Neural cell (in vitro differentiated cells): ENCODE measurements around the gene FAM167B. TPM values are rescaled to one million over a fixed set of nuclear protein-coding genes. Genes with fewer than 3 reads are reported as not detected.

Experiments used
- H2AFZ ChIP-seq: fragments of 200-600, 300-800 bp; sonication (generic), shearing (Covaris generic); 2 replicates; pipeline ENCODE4 v1.6.0; 2014; ENCODE audit warnings: low read depth, mild to moderate bottlenecking, antibody characterized with exemption, low read length, moderate library complexity
- H3F3A ChIP-seq: fragments of 200-600 bp; shearing (Covaris generic); 2 replicates; pipeline ENCODE4 v1.6.1; 2016; ENCODE audit warnings: mild to moderate bottlenecking, moderate library complexity, mixed read lengths, antibody characterized with exemption, low read length; ENCODE audit not compliant: insufficient read depth, poor library complexity, severe bottlenecking
- H3K27ac ChIP-seq: fragments of 200-600, 300-800 bp; sonication (generic), shearing (Covaris generic); 2 replicates; pipeline ENCODE4 v1.5.1; 2014; ENCODE audit warnings: mild to moderate bottlenecking, low read length, moderate library complexity
- H3K27me3 ChIP-seq: fragments of 300-800, 200-600 bp; sonication (generic), shearing (Covaris generic); 2 replicates; pipeline ENCODE4 v1.6.0; 2014; ENCODE audit warnings: mild to moderate bottlenecking, low read depth, low read length, moderate library complexity; ENCODE audit not compliant: insufficient read depth
- H3K36me3 ChIP-seq: fragments of 300-800, 200-600 bp; sonication (generic), shearing (Covaris generic); 2 replicates; pipeline ENCODE4 v1.5.1; 2014; ENCODE audit warnings: mild to moderate bottlenecking, antibody characterized with exemption, low read length, moderate library complexity; ENCODE audit not compliant: insufficient read depth
- H3K4me2 ChIP-seq: fragments of 300-800, 200-600 bp; sonication (generic), shearing (Covaris generic); 2 replicates; pipeline ENCODE4 v1.6.0; 2014; ENCODE audit warnings: mild to moderate bottlenecking, low read length
- H3K4me3 ChIP-seq: fragments of 300-800, 200-600 bp; sonication (generic), shearing (Covaris generic); 2 replicates; pipeline ENCODE4 v1.5.1; 2014; ENCODE audit warnings: mild to moderate bottlenecking, low read length, moderate library complexity
- H3K79me2 ChIP-seq: fragments of 200-600 bp; shearing (Covaris generic); replicated peaks from 2 replicates; pipeline ENCODE4 v1.6.0; 2014; ENCODE audit warnings: mild to moderate bottlenecking, low read length, moderate library complexity; ENCODE audit not compliant: insufficient read depth
- H3K9ac ChIP-seq: fragments of 300-800, 200-600 bp; sonication (generic), shearing (Covaris generic); 2 replicates; pipeline ENCODE4 v1.6.1; 2016; ENCODE audit warnings: mild to moderate bottlenecking, low read length, mixed read lengths
- H3K9me2 ChIP-seq: fragments of 200-600 bp; shearing (Covaris generic); 2 replicates; pipeline ENCODE4 v1.6.1; 2016; ENCODE audit warnings: mild to moderate bottlenecking, low read length, mixed read lengths; ENCODE audit not compliant: insufficient read depth
- H3K9me3 ChIP-seq: fragments of 200-600, 300-800 bp; sonication (generic), shearing (Covaris generic); 2 replicates; pipeline ENCODE4 v1.6.1; 2016; ENCODE audit warnings: mild to moderate bottlenecking, mixed run types, low read length, moderate library complexity, mixed read lengths
- H4K20me1 ChIP-seq: fragments of 200-600 bp; shearing (Covaris generic); 2 replicates; pipeline ENCODE4 v1.6.1; 2016; ENCODE audit warnings: mild to moderate bottlenecking, mixed run types; ENCODE audit not compliant: insufficient read depth
- EP300 ChIP-seq: fragments of 450-650 bp; conservative IDR thresholded peaks from 2 replicates; pipeline ENCODE4 v1.6.1; 2014; ENCODE audit warnings: antibody characterized with exemption, mild to moderate bottlenecking, moderate library complexity; ENCODE audit not compliant: poor library complexity, severe bottlenecking
- POLR2AphosphoS5 ChIP-seq: IDR thresholded peaks from 2 replicates; pipeline ENCODE4 v1.6.1; 2012
- RAD21 ChIP-seq: fragments of 450-650 bp; conservative IDR thresholded peaks from 2 replicates; pipeline ENCODE4 v1.6.1; 2014; ENCODE audit warnings: antibody characterized with exemption, mild to moderate bottlenecking, moderate library complexity
- SMC3 ChIP-seq: fragments of 450-650 bp; conservative IDR thresholded peaks from 2 replicates; pipeline ENCODE4 v1.6.1; 2014; ENCODE audit warnings: antibody characterized with exemption, mild to moderate bottlenecking, moderate library complexity; ENCODE audit not compliant: poor library complexity
- TAF1 ChIP-seq: IDR thresholded peaks from 2 replicates; pipeline ENCODE4 v1.6.1; 2012; ENCODE audit warnings: low read depth
- polyA plus RNA-seq: library from polyadenylated mRNA; depleted of rRNA; stranded (reverse); fragments of >200 nt; gene quantifications from 2 replicates; pipeline ENCODE4 v1.2.3, GENCODE V29; 2014
- TF ChIP-seq, protein P1 (sequence below): IDR thresholded peaks from 2 replicates; pipeline ENCODE4 v1.6.1; 2012; ENCODE audit warnings: borderline replicate concordance

Gene FAM167B
- polyA plus RNA-seq, 1 donor from 2014 or later, result not detected

DNA sequence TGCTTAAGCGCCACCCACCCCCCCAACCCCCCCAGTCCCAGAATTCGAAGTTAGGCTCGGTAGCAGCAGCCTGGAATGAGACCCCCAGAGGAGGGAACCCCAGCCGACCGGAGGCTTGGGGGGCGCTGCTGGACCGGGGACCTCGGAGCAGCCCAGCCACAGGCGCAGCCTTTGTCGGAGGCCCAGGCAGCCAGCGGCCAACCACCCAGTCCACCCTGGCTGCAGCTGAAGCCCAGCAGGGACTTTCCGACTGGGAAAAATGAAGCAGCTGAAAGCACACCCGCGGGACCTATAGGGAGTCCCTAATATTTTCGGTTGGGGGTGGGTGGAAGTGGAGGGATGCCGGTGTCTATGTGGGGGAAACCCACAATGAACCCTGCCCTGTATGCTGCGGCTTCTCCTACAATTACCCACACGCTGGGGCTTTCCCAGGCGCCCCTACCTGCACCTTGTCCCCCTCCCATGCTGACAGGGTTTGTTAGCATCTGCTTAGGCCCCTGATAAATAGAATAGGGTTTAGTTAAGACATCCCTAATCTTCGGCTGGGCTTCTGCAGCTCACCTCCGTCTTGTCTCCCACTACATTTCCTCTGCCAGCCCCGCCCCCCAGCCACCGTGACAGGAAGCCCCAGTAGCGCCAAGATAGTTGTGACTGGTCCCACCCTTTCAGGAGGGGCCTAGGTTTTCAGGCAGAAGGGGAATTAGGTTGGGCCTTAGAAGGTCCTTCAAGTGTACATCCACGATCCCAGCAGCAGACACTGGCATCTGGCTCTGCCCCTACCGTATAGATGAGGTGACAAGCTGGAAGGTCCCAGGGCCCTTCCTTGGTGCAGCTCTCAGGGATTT is 45.8 kb upstream of the FAM167B start:
- peak overlapping the region; percentile 94 for H3K9ac ChIP-seq
- H3K9me2 ChIP-seq, result no peaks in the 10 kb centered on the region
- no peaks in the 10 kb centered on the region for H4K20me1 ChIP-seq
- H3K27me3 ChIP-seq, result no peaks in the 10 kb centered on the region
- peak overlapping the region; percentile 98 for H3K27ac ChIP-seq
- no peaks in the 10 kb centered on the region for H3F3A ChIP-seq
- H3K9me3 ChIP-seq, result no peaks in the 10 kb centered on the region
- H3K36me3 ChIP-seq, result no peaks in the 10 kb centered on the region
- TF ChIP-seq, protein P1, sequence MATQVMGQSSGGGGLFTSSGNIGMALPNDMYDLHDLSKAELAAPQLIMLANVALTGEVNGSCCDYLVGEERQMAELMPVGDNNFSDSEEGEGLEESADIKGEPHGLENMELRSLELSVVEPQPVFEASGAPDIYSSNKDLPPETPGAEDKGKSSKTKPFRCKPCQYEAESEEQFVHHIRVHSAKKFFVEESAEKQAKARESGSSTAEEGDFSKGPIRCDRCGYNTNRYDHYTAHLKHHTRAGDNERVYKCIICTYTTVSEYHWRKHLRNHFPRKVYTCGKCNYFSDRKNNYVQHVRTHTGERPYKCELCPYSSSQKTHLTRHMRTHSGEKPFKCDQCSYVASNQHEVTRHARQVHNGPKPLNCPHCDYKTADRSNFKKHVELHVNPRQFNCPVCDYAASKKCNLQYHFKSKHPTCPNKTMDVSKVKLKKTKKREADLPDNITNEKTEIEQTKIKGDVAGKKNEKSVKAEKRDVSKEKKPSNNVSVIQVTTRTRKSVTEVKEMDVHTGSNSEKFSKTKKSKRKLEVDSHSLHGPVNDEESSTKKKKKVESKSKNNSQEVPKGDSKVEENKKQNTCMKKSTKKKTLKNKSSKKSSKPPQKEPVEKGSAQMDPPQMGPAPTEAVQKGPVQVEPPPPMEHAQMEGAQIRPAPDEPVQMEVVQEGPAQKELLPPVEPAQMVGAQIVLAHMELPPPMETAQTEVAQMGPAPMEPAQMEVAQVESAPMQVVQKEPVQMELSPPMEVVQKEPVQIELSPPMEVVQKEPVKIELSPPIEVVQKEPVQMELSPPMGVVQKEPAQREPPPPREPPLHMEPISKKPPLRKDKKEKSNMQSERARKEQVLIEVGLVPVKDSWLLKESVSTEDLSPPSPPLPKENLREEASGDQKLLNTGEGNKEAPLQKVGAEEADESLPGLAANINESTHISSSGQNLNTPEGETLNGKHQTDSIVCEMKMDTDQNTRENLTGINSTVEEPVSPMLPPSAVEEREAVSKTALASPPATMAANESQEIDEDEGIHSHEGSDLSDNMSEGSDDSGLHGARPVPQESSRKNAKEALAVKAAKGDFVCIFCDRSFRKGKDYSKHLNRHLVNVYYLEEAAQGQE, result peak; percentile 32
- no peak for TF ChIP-seq EP300
- no peak for TF ChIP-seq SMC3
- H3K79me2 ChIP-seq, result peaks cover 4% of the 10 kb centered on the region
- peak overlapping the region; percentile 91 for H3K4me2 ChIP-seq
- H2AFZ ChIP-seq, result peak overlapping the region; percentile 56
- H3K4me3 ChIP-seq, result peak overlapping the region; percentile 86

DNA sequence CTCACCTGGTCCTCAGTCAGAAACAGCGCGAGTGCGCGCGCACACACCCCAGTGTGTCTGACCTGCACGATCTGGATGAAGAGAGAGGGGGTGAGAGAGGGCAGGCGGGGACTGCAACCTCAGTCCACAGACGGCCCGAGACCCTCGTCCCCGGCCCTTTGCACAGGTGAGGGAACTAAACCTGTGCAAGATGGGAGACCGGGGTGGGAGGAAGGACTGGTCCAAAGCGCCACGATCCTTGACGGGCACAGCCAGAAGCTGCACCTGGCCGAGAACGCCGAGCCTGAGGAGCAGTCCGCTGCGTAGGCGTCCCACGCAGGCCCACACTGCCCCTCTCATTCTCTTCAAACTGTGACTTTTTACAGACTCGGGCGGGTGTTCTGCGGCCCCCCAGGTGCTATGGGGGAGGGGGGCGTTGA is 42.1 kb upstream of the FAM167B start:
- H3K27ac ChIP-seq, result peak overlapping the region; percentile 73
- H3K4me3 ChIP-seq, result peak overlapping the region; percentile 76
- H4K20me1 ChIP-seq, result no peaks in the 10 kb centered on the region
- H3K79me2 ChIP-seq, result peaks cover 7% of the 10 kb centered on the region
- no peaks in the 10 kb centered on the region for H3K9me3 ChIP-seq
- H3K9me2 ChIP-seq, result no peaks in the 10 kb centered on the region
- no peaks in the 10 kb centered on the region for H3K27me3 ChIP-seq
- peak overlapping the region; percentile 68 for H3K4me2 ChIP-seq
- no peaks in the 10 kb centered on the region for H3K36me3 ChIP-seq
- H3F3A ChIP-seq, result no peaks in the 10 kb centered on the region
- peak overlapping the region; percentile 79 for H3K9ac ChIP-seq
- no peak for TF ChIP-seq RAD21
- TF ChIP-seq, protein P1, result no peak
- TF ChIP-seq TAF1, result no peak
- TF ChIP-seq SMC3, result no peak
- no peak for TF ChIP-seq EP300
- no peak for TF ChIP-seq POLR2AphosphoS5
- H2AFZ ChIP-seq, result peak overlapping the region; percentile 40
